A549 (cell line): ENCODE measurements around the gene LMTK2. TPM values are rescaled to one million over a fixed set of nuclear protein-coding genes. Genes with fewer than 3 reads are reported as not detected.

Source experiments
- ATAC-seq, 2 experiments: fragments of 200-7000 bp in 1 of 2; fragments of >200 bp in 1 of 2; cut with Nextera tagmentation in 1 of 2; cut with Tn5 transposase in 1 of 2; 3 replicates each; pipeline versions ENCODE4 v1.8.0 to v1.9.1; 2018 to 2020; ENCODE audit warnings: mild to moderate bottlenecking in 1 of 2, moderate library complexity in 1 of 2
- CTCF ChIA-PET: fragments of 300-600 bp; sonication (Branson Sonifier 250); formaldehyde crosslinking; extraction: SDS; loops from one replicate; lab custom pipeline; 2021; ENCODE audit warnings: antibody characterized with exemption, inconsistent platforms; lab: Yijun Ruan, JAX
- POLR2A ChIA-PET: fragments of 350-600 bp; formaldehyde crosslinking; extraction: SDS; loops from one replicate; lab custom pipeline; 2021; ENCODE audit warnings: antibody characterized with exemption, inconsistent platforms; lab: Yijun Ruan, JAX
- DNase-seq, 2 experiments: peaks; one replicate each; pipeline versions ENCODE4 v3.0.0 to v3.0.0-alpha.2; 2011 to 2016; ENCODE audit warnings: low read depth in 1 of 2, low spot score in 1 of 2
- FAIRE-seq: peaks from 2 replicates; lab custom pipeline; 2011; peaks lifted over from hg19 to GRCh38; lab: Jason Lieb, UNC
- H3K27ac ChIP-seq, 2 experiments: fragments of >200 bp; sonication (Bioruptor Twin); formaldehyde crosslinking; 3 replicates each; pipeline ENCODE4 v1.5.1; 2016 to 2017
- H3K4me1 ChIP-seq: fragments of >200 bp; sonication (Bioruptor Twin); formaldehyde crosslinking; 3 replicates; pipeline ENCODE4 v1.6.1; 2016
- H3K4me2 ChIP-seq: fragments of >200 bp; sonication (Bioruptor Twin); formaldehyde crosslinking; 3 replicates; pipeline ENCODE4 v1.6.1; 2016
- H3K4me3 ChIP-seq: fragments of >200 bp; sonication (Bioruptor Twin); formaldehyde crosslinking; 3 replicates; pipeline ENCODE4 v1.5.1; 2016
- H3K9me3 ChIP-seq: fragments of >200 bp; sonication (Bioruptor Twin); formaldehyde crosslinking; 3 replicates; pipeline ENCODE4 v1.6.1; 2016
- BHLHE40 ChIP-seq: IDR thresholded peaks from 2 replicates; pipeline ENCODE4 v1.6.1; 2012; ENCODE audit warnings: low read depth, low read length, inconsistent platforms
- CBX2 ChIP-seq: fragments of 200-600 bp; sonication (generic); IDR thresholded peaks from 2 replicates; pipeline ENCODE4 v1.6.1; 2016; ENCODE audit warnings: low read depth, mild to moderate bottlenecking, borderline replicate concordance
- CBX8 ChIP-seq: fragments of 200-600 bp; sonication (generic); IDR thresholded peaks from 2 replicates; pipeline ENCODE4 v1.6.1; 2016
- EHF ChIP-seq: fragments of 250-450 bp; sonication (Bioruptor Pico); IDR thresholded peaks from 2 replicates; pipeline ENCODE4 v1.5.0; 2020; ENCODE audit warnings: mild to moderate bottlenecking
- EP300 ChIP-seq, 2 experiments: fragments of >200 bp; sonication (Bioruptor Twin); formaldehyde crosslinking; IDR thresholded peaks; 2 replicates in 1 of 2; 3 replicates in 1 of 2; pipeline ENCODE4 v1.6.1; 2016 to 2017
- ESRRA ChIP-seq: fragments of 150-350 bp; IDR thresholded peaks from 2 replicates; pipeline ENCODE4 v1.6.1; 2014; ENCODE audit warnings: mild to moderate bottlenecking, low read length, borderline replicate concordance
- FOSL2 ChIP-seq, 2 experiments: fragments of 450-650 bp in 1 of 2; fragments of >200 bp in 1 of 2; sonication (Bioruptor Twin) in 1 of 2; formaldehyde crosslinking; IDR thresholded peaks; 2 replicates each; pipeline versions ENCODE4 v1.5.0 to v1.6.1; 2016 to 2020; ENCODE audit warnings: mild to moderate bottlenecking in 1 of 2, moderate library complexity in 1 of 2
- FOXS1 ChIP-seq: fragments of 250-450 bp; sonication (Bioruptor Pico); IDR thresholded peaks from 2 replicates; pipeline ENCODE4 v1.5.0; 2020; ENCODE audit warnings: mild to moderate bottlenecking, moderate library complexity
- JUN ChIP-seq, 2 experiments: fragments of >200 bp; sonication (Bioruptor Twin); formaldehyde crosslinking; IDR thresholded peaks; 2 replicates in 1 of 2; 3 replicates in 1 of 2; pipeline ENCODE4 v1.6.1; 2016 to 2017
- KDM1A ChIP-seq: fragments of 200-600 bp; sonication (generic); IDR thresholded peaks from 2 replicates; pipeline ENCODE4 v1.6.1; 2016; ENCODE audit warnings: low read depth, mild to moderate bottlenecking
- KDM5A ChIP-seq: fragments of 200-600 bp; sonication (generic); IDR thresholded peaks from 2 replicates; pipeline ENCODE4 v1.6.1; 2016; ENCODE audit warnings: antibody characterized with exemption, mild to moderate bottlenecking
- MAFK ChIP-seq: fragments of 450-650 bp; IDR thresholded peaks from 2 replicates; pipeline ENCODE4 v1.6.1; 2014; ENCODE audit not compliant: partially characterized antibody
- NFE2L2 ChIP-seq: fragments of 150-350 bp; conservative IDR thresholded peaks from 2 replicates; pipeline ENCODE4 v1.6.1; 2014; ENCODE audit warnings: low read length
- NPAS2 ChIP-seq: fragments of 250-450 bp; sonication (Bioruptor Pico); IDR thresholded peaks from 2 replicates; pipeline ENCODE4 v1.8.0; 2022; ENCODE audit warnings: mild to moderate bottlenecking, moderate library complexity, borderline replicate concordance
- PHF8 ChIP-seq: fragments of 200-600 bp; sonication (generic); IDR thresholded peaks from 2 replicates; pipeline ENCODE4 v1.6.1; 2016; ENCODE audit warnings: low read depth, mild to moderate bottlenecking, antibody characterized with exemption, moderate library complexity, borderline replicate concordance
- WGBS: methylation state at CpG from one replicate; pipeline ENCODE4 v1.1.6; 2017; ENCODE audit errors: missing lambda C conversion rate; 5-methylcytosine and 5-hydroxymethylcytosine counted together
- polyA plus RNA-seq, 4 experiments: library from polyadenylated mRNA; depleted of rRNA in 3 of 4; stranded (reverse); fragments of >200 nt; fragmentation: RNase III in 1 of 4; extraction: RNeasy Plus Mini Kit Qiagen cat#74134 plus additional on column Dnase treatment in 1 of 4; gene quantifications; 2 replicates in 3 of 4; 3 replicates in 1 of 4; pipeline ENCODE4 v1.2.3, GENCODE V29; 2011 to 2017
- TF ChIP-seq, protein P1 (sequence below): IDR thresholded peaks from 2 replicates; pipeline ENCODE4 v1.6.1; 2012
- TF ChIP-seq, protein P2 (sequence below): fragments of 250-450 bp; sonication (Bioruptor Pico); IDR thresholded peaks from 2 replicates; pipeline ENCODE4 v1.5.0; 2020; ENCODE audit warnings: low read depth, mild to moderate bottlenecking, moderate library complexity
- TF ChIP-seq, protein P3 (sequence below): fragments of 150-350 bp; IDR thresholded peaks from 2 replicates; pipeline ENCODE4 v1.6.1; 2014; ENCODE audit warnings: low read depth, mild to moderate bottlenecking, low read length

LMTK2 gene
- polyA plus RNA-seq, 2 of the 4 experiments (the other 2 are of a cell fraction): 7.9 to 13.0 TPM

DNA sequence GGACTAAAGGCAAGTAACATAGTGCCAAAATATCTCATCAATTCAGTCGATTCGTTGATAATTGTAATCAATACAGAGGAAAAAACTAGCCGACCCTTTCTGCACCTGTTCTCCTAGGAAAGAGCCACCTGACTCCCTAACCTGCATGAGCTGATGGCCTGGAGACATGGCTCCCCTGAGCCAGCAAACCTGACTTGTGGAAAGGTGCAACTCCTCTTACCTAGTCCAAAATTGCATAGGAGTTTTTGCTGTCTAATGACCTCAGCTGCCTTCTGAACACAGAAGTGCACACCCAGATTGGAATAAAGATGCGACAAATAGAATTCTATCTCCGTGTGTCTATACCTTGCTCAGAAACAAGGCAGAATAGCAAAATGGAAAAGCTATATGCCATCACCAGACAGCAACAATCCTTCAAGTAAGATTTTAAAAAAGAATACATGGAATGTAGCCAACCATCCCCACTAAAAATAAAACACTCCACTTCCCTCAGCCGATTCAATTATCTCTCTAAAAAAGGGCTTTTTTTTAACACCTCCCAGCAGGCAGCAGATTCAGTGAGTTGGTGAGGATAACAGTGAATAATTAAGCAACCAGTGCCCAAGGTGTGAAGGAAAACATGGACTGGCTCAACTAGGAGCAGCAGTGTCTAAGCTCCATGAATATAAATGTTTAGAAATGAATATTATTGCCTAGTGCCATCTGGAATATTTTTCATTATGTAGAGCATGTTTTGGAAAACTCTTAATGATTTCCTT is 26.6 kb upstream of the LMTK2 start:
- no peak for FAIRE-seq
- DNase-seq: no peak
- no peaks in the 10 kb centered on the region for H3K4me1 ChIP-seq
- H3K4me3 ChIP-seq: no peak overlapping the region
- TF ChIP-seq, protein P1, sequence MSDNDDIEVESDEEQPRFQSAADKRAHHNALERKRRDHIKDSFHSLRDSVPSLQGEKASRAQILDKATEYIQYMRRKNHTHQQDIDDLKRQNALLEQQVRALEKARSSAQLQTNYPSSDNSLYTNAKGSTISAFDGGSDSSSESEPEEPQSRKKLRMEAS: no peak
- TF ChIP-seq EP300 (IDR thresholded peaks at IDR 0.05): no peak
- no peak for TF ChIP-seq NFE2L2
- no peak for TF ChIP-seq MAFK
- TF ChIP-seq, protein P2, sequence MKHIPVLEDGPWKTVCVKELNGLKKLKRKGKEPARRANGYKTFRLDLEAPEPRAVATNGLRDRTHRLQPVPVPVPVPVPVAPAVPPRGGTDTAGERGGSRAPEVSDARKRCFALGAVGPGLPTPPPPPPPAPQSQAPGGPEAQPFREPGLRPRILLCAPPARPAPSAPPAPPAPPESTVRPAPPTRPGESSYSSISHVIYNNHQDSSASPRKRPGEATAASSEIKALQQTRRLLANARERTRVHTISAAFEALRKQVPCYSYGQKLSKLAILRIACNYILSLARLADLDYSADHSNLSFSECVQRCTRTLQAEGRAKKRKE (CRISPR knock-in tag): no peak
- TF ChIP-seq ESRRA: no peak
- TF ChIP-seq EHF: no peak
- no peak for TF ChIP-seq NPAS2 (CRISPR knock-in tag)
- TF ChIP-seq CBX8: no peak
- no peak for TF ChIP-seq BHLHE40
- H3K27ac ChIP-seq: no peak overlapping the region
- peaks cover 6% of the 10 kb centered on the region for H3K9me3 ChIP-seq
- 33% methylated on average over 6 of the region's 6 CpGs for WGBS
- CTCF ChIA-PET: interaction anchor here (0.8 to 1.1 kb wide), 5 partner anchors 14 to 89 kb away, joined by 3 to 4 read pairs (median 3); no protein-coding TSS in a partner anchor
- H3K4me2 ChIP-seq: no peak overlapping the region
- POLR2A ChIA-PET: no interaction called here
- no peak for ATAC-seq

DNA sequence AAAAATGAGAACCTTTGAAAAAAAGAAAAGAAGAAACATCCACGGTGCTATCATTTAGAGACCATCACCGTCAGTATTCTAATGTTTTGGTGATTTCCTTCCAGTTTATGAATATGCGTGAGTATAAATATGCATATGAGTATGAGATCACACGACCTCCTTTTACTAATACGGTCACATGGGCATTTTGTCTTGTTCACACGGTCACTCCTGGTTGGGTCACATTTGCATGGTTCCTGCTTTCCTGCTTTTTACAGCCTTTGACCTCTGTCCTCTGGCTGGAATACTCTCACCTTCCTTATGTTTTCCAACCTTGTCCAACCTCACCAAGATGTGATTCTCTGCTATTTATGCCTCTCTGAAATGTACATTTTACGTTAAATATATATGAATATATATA is 25.3 kb upstream of the LMTK2 start:
- Histone ChIP-seq H3K4me2 (no peak overlapping the region), H3K4me3 (no peak overlapping the region), H3K9me3 (no peaks in the 10 kb centered on the region), H3K27ac (no peak overlapping the region), H3K4me1 (no peaks in the 10 kb centered on the region)
- ATAC-seq (no peak), FAIRE-seq (no peak), DNase-seq (no peak)
- ChIA-PET POLR2A (no interaction called here), CTCF (interaction anchor here (0.6 to 1.8 kb wide), 3 partner anchors 25 to 154 kb away, joined by 3 to 9 read pairs (median 3); partner anchors contain the start of gene LMTK2)
- TF ChIP-seq FOSL2 (IDR thresholded peaks at IDR 0.05) (no peak), FOSL2 (CRISPR knock-in tag; IDR thresholded peaks at IDR 0.05) (no peak), JUN (IDR thresholded peaks at IDR 0.05) (no peak), KDM5A (no peak), KDM1A (no peak)
- 56% methylated on average over 7 of the region's 7 CpGs for WGBS

DNA sequence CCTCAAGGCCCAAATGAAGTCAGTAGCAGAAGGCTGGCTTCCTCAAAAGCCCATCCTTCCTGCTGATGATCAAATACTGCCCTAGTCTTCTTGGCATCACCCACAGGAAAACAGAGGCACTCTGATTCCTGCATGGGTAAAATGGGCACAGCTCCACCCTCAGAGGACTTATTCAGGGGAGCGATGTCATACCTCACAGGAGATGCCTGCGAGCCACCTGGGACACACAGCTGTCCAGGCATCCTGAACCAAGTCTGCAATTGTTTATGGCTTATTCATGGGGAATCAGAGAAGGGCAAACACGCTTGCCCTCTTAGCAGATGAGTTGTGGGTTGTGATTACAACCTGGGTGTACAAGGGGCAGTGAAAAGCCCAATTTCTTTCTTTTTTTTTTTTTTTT is 22.0 kb upstream of the LMTK2 start:
- no peaks in the 10 kb centered on the region for H3K4me1 ChIP-seq
- TF ChIP-seq JUN (IDR thresholded peaks at IDR 0.05) (no peak), EP300 (IDR thresholded peaks at IDR 0.05) (no peak), MAFK (no peak), FOSL2 (IDR thresholded peaks at IDR 0.05) (no peak), FOSL2 (CRISPR knock-in tag; IDR thresholded peaks at IDR 0.05) (no peak), NFE2L2 (no peak), KDM5A (no peak), CBX2 (no peak)
- TF ChIP-seq, protein P3, sequence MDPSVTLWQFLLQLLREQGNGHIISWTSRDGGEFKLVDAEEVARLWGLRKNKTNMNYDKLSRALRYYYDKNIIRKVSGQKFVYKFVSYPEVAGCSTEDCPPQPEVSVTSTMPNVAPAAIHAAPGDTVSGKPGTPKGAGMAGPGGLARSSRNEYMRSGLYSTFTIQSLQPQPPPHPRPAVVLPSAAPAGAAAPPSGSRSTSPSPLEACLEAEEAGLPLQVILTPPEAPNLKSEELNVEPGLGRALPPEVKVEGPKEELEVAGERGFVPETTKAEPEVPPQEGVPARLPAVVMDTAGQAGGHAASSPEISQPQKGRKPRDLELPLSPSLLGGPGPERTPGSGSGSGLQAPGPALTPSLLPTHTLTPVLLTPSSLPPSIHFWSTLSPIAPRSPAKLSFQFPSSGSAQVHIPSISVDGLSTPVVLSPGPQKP: no peak
- DNase-seq (no peak), ATAC-seq (no peak), FAIRE-seq (no peak)
- 71% methylated on average over 3 of the region's 3 CpGs for WGBS
- no peak overlapping the region for H3K4me3 ChIP-seq
- H3K9me3 ChIP-seq: no peaks in the 10 kb centered on the region
- H3K27ac ChIP-seq: no peak overlapping the region
- ChIA-PET POLR2A (no interaction called here), CTCF (interaction anchor here (0.6 to 0.9 kb wide), 4 partner anchors 19 to 476 kb away, joined by 3 read pairs; no protein-coding TSS in a partner anchor)
- no peak overlapping the region for H3K4me2 ChIP-seq

DNA sequence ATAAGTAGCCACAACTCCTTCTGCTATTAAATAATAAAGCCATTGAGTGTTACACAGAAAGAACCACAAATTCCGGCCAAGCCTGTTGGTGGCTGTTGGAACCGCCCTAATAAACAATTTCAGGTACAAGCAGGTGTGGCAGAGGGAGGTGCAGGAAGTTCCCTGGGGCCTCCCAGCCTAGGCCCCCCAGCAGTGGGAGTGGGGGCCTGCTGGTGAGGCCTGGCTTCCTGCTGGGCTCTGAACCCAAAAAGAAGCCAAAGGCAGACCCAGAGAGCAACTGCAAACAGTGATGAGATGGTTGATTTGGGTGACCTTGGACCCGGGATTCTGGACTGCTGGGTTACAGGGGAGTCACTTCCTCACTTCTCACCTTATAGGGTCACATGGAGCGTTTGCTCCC is 21.0 kb upstream of the LMTK2 start:
- CTCF ChIA-PET: interaction anchor here (0.7 to 2.2 kb wide), 4 partner anchors 20 to 83 kb away, joined by 3 to 8 read pairs (median 4); no protein-coding TSS in a partner anchor
- TF ChIP-seq PHF8 (no peak), FOXS1 (CRISPR knock-in tag) (no peak)
- no peaks in the 10 kb centered on the region for H3K9me3 ChIP-seq
- H3K4me3 ChIP-seq: no peak overlapping the region
- WGBS: 58% methylated on average over 4 of the region's 4 CpGs
- FAIRE-seq (no peak), ATAC-seq (no peak), DNase-seq (no peak)
- H3K27ac ChIP-seq: no peak overlapping the region
- H3K4me2 ChIP-seq: no peak overlapping the region
- POLR2A ChIA-PET: no interaction called here
- no peaks in the 10 kb centered on the region for H3K4me1 ChIP-seq
